MG63 (cell line): ENCODE measurements around the gene SLC22A7. TPM values are rescaled to one million over a fixed set of nuclear protein-coding genes. Genes with fewer than 3 reads are reported as not detected.

Experiments
- DNase-seq: peaks from one replicate; pipeline ENCODE4 v3.0.0-alpha.2; 2020
- H3K27me3 ChIP-seq: fragments of 250-450 bp; sonication (Bioruptor Pico); 2 replicates; pipeline ENCODE4 v1.5.1; 2020; ENCODE audit warnings: mild to moderate bottlenecking, moderate library complexity
- H3K36me3 ChIP-seq: fragments of 250-450 bp; sonication (Bioruptor Pico); 2 replicates; pipeline ENCODE4 v1.5.1; 2020; ENCODE audit warnings: mild to moderate bottlenecking, moderate library complexity
- H3K4me3 ChIP-seq: fragments of 250-450 bp; sonication (Bioruptor Pico); 2 replicates; pipeline ENCODE4 v1.5.1; 2020; ENCODE audit warnings: mild to moderate bottlenecking, moderate library complexity
- H3K9me3 ChIP-seq: fragments of 250-450 bp; sonication (Bioruptor Pico); 2 replicates; pipeline ENCODE4 v1.5.1; 2020; ENCODE audit warnings: mild to moderate bottlenecking, moderate library complexity
- total RNA-seq: library from RNA; depleted of rRNA; stranded (reverse); fragments of >200 nt; shearing (Covaris generic); gene quantifications from 2 replicates; pipeline ENCODE4 v1.2.3, GENCODE V29; 2014; ENCODE audit warnings: low replicate concordance

The SLC22A7 gene
- total RNA-seq, 1 experiment from 2014 or later: not detected

- no peaks in the 10 kb centered on the region for H3K9me3 ChIP-seq
- DNase-seq: peak; percentile 72
- no peaks in the 10 kb centered on the region for H3K36me3 ChIP-seq
- H3K27me3 ChIP-seq: no peaks in the 10 kb centered on the region
- no peak overlapping the region for H3K4me3 ChIP-seq
Measured at GRCh38 chr6:43262000-43262779, 35.9 kb upstream of the SLC22A7 start.

DNA sequence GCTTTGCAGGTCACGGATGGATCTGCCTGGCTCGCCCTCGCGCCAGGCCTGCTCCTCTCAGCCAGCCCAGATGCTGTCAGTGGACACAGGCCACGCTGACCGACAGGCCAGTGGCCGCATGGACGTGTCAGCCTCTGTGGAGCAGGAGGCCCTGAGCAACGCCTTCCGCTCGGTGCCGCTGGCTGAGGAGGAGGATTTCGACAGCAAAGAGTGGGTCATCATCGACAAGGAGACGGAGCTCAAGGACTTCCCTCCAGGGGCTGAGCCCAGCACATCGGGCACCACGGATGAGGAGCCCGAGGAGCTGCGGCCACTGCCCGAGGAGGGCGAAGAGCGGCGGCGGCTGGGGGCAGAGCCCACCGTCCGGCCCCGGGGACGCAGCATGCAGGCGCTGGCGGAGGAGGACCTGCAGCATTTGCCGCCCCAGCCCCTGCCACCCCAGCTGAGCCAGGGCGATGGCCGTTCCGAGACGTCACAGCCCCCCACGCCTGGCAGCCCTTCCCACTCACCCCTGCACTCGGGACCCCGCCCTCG, 35.2 kb upstream of the SLC22A7 start:
- no peaks in the 10 kb centered on the region for H3K27me3 ChIP-seq
- no peak overlapping the region for H3K4me3 ChIP-seq
- DNase-seq: no peak
- H3K9me3 ChIP-seq: no peaks in the 10 kb centered on the region
- no peaks in the 10 kb centered on the region for H3K36me3 ChIP-seq

DNA sequence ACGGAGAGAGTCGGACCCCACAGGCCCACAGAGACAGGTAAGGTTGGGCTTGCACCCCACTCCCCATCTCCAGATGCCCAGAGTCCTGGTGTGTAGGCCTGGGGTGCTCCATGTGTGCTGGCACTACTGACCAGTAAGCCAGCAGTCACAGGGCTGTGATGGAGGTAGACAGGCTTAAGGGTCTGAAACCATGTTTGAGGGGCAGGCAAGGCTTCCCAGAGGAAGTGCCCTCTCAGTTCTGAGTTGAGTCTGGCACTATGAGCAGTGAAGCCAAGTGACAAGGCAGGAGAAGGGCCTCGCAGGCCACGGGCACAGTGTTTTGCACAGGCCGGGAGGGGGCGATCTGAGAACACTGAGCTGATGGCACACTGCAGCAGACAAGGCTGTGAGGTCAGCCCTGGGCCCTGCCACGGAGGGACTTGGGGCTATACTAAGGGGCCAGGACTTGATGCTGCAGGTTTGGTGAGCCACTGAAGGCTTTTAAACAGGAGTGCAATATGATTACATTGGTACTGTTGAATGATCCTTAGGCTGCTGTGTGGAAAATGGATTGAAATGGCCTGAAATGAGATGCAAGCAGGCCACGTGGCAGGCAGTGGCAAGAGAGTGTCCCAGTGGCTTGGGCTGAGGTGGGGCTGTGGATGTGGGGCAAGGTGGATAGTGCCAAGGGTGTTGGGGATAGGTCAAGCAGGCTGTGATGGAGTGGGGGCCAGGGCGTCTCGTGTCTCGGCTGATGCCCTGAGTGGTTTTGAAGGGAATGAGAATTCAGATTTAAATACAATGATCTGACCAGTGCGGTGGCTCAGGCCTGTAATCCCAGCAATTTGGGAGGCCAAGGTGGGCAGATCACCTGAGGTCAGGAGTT, 34.5 kb upstream of the SLC22A7 start:
- Histone ChIP-seq H3K4me3 (no peak overlapping the region), H3K27me3 (no peaks in the 10 kb centered on the region), H3K36me3 (no peaks in the 10 kb centered on the region), H3K9me3 (no peaks in the 10 kb centered on the region)
- DNase-seq: peak; percentile 56

DNA sequence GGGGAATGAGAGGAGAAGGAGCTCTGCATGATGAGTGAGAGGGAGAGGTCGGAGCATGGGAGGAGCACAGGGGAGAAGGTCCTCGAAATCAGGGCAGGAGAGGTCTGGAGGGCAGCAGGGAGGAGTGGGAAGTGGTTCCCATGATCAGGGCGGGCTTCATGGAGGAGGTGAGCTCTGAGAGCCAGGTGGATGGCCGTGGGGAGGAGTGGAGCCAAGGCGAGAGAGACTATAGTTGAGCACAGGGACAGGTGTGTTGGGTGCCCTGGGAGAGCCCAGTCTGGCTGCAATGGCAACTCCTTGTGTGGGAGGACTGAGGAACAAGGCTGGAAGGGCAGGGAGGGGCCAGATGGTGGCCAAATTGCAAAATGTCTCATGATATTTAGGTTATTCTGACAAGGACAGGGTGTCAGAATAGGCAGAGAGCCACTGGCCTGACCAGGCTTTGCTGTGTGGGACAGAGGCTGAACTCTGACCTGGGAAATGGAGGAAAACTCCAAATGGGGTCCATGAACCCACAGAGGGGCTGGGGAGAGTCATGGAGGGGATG, 33.4 kb upstream of the SLC22A7 start:
- H3K4me3 ChIP-seq: no peak overlapping the region
- no peak for DNase-seq
- H3K36me3 ChIP-seq: no peaks in the 10 kb centered on the region
- H3K27me3 ChIP-seq: no peaks in the 10 kb centered on the region
- H3K9me3 ChIP-seq: no peaks in the 10 kb centered on the region

- DNase-seq: no peak
- Histone ChIP-seq H3K4me3 (no peak overlapping the region), H3K27me3 (no peaks in the 10 kb centered on the region), H3K9me3 (no peaks in the 10 kb centered on the region), H3K36me3 (no peaks in the 10 kb centered on the region)
Measured at GRCh38 chr6:43265564-43265963, 32.5 kb upstream of the SLC22A7 start.

GRCh38 chr6:43267619-43268354, 30.3 kb upstream of the SLC22A7 start:
- Histone ChIP-seq H3K36me3 (no peaks in the 10 kb centered on the region), H3K27me3 (no peaks in the 10 kb centered on the region), H3K4me3 (no peak overlapping the region), H3K9me3 (no peaks in the 10 kb centered on the region)
- no peak for DNase-seq

DNA sequence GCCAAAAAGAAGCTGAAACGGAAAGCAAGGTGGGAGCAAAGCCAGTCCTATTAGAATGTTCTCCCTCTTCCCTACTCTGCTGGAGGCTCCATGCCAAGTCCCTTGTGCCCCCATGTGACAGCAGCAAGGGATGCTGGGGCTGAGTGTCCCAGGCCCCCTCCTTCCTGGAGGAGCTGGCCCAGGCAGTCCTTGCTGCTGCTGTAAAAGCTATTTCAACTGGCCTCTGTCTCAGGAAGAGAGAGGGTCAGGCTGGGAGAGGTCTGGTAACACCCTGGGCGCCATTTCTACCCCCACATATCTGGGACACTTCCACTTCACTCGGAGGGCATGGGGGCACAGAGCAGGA, 29.7 kb upstream of the SLC22A7 start:
- DNase-seq: no peak
- Histone ChIP-seq H3K36me3 (no peaks in the 10 kb centered on the region), H3K4me3 (no peak overlapping the region), H3K27me3 (no peaks in the 10 kb centered on the region), H3K9me3 (no peaks in the 10 kb centered on the region)

- no peak for DNase-seq
- H3K4me3 ChIP-seq: no peak overlapping the region
- no peaks in the 10 kb centered on the region for H3K36me3 ChIP-seq
- no peaks in the 10 kb centered on the region for H3K27me3 ChIP-seq
- H3K9me3 ChIP-seq: no peaks in the 10 kb centered on the region
Measured at GRCh38 chr6:43268782-43269272, 29.2 kb upstream of the SLC22A7 start.

DNA sequence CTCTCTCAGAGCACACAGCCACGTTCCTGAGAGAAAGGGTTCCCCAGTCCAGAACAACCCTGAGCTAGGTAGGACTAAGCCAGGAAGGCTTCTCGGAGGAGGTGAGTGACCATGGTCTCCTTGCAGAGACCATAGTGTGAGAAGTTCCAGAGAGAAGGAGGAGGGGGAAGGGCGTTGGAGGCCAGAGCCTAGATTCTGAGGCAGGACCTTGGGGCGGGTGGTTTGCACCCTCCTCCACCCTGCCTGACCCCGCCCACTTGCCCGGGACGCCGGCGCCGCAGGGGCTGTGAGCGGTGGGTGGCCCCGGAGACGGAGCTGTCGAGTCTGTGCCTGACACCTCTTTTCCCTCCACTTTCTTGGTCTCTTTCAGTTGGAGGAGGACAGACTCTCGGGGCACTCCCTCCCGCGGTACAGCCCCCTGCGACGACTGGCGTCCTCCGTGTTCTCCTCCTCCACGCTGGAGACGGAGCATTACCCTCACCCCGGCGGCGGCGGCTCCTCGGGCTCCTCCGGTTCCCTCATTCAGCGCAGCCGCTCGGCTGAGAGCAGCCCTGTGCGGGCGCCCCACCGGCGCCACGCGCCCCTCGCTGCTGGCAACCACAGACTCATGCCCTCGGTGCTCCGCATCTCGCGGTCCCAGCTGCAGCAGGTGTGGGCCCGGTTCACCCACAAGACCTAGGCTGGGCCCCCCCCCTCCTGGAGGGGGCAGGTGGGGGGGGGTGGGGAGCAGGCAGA, 28.6 kb upstream of the SLC22A7 start:
- no peaks in the 10 kb centered on the region for H3K36me3 ChIP-seq
- no peaks in the 10 kb centered on the region for H3K27me3 ChIP-seq
- DNase-seq: no peak
- no peak overlapping the region for H3K4me3 ChIP-seq
- no peaks in the 10 kb centered on the region for H3K9me3 ChIP-seq

- H3K27me3 ChIP-seq: no peaks in the 10 kb centered on the region
- H3K36me3 ChIP-seq: no peaks in the 10 kb centered on the region
- H3K4me3 ChIP-seq: no peak overlapping the region
- H3K9me3 ChIP-seq: no peaks in the 10 kb centered on the region
- DNase-seq: no peak
Measured at GRCh38 chr6:43271103-43271815, 26.8 kb upstream of the SLC22A7 start.

- no peak for DNase-seq
- Histone ChIP-seq H3K9me3 (no peaks in the 10 kb centered on the region), H3K36me3 (no peaks in the 10 kb centered on the region), H3K27me3 (no peaks in the 10 kb centered on the region), H3K4me3 (no peak overlapping the region)
Measured at GRCh38 chr6:43271944-43272343, 26.1 kb upstream of the SLC22A7 start.

DNA sequence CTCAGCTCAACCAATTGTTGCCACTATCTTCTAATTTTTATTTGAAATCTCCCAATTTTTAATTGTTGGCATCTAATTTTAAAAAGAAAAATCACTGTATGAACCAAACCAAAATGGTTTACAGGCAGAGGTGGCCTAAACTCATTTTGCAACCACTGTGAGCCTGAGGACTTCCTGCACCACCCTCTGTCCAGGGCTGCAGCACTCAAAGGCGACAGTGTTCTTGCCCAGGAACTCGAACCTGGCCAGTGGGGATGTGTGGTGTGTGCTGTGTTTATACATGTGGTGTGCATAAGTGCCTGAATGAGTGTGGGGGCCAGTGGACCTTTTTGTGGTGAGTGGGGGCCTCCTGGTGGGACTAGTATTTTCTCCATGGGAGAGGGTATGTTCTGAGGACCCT, 24.4 kb upstream of the SLC22A7 start:
- Histone ChIP-seq H3K36me3 (no peaks in the 10 kb centered on the region), H3K4me3 (no peak overlapping the region), H3K9me3 (no peaks in the 10 kb centered on the region), H3K27me3 (no peaks in the 10 kb centered on the region)
- no peak for DNase-seq

GRCh38 chr6:43274127-43274915, 23.7 kb upstream of the SLC22A7 start:
- no peak for DNase-seq
- Histone ChIP-seq H3K36me3 (no peaks in the 10 kb centered on the region), H3K9me3 (no peaks in the 10 kb centered on the region), H3K27me3 (no peaks in the 10 kb centered on the region), H3K4me3 (no peak overlapping the region)

DNA sequence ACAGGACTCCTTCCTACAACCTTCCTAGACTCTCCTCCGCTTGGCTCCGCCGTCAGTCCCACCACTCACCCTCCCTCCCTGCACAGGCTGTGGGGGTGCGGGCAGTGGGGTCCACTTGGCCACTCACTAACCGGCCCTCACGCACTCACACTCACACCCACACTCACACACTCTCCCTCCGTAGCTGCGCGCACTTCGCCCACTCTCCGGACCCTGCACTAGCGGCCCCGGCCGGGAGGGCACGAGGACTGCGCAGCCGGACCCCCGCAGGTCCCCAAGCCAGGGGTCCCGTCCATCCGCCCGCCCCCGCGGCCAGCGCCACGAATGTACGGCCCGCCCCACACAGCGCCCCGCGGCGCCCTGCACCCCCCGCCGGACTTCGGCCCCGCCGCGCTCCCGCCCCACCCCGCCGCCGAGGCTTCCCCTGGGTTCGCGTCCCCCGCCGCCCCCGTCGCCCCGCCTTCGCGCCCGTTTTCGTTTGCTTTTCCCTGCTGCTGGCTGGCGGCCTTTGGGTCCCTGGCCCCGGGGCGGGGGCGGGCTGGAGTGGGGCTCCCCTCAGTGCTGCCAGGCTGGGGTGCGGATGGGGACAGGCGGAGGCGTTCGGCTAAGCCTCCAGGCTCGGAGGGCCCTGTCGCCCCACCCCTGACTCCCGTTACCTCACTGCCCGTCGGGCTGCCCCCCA, 23.0 kb upstream of the SLC22A7 start:
- Histone ChIP-seq H3K9me3 (no peaks in the 10 kb centered on the region), H3K36me3 (no peaks in the 10 kb centered on the region), H3K27me3 (no peaks in the 10 kb centered on the region), H3K4me3 (no peak overlapping the region)
- no peak for DNase-seq
